ENCODE results near the gene POLR1D.
A peak's percentile ranks its signal among the peaks of the same experiment; 100 is the strongest.

The POLR1D gene

DNA sequence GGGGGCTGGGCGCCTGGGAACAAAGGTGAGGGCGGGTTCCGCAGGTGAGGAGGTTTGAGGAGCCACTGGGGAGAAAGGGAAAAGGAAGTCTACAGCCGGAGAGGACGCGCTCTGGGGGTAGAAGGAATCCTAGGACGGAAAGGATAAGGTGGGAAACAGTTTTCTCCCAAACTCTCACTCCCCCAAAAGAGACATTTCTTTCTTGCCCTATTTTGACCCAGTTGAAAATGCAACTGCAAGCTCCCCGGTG is 651 bp upstream of the POLR1D start:
- Histone ChIP-seq H3K4me2 (ENCODE audit: low read length) (peak overlapping the region; percentile 87), H3K4me3 (ENCODE audit: low read depth, low read length, poor library complexity, severe bottlenecking) (peak overlapping the region; percentile 99), H3K27me3 (ENCODE audit: insufficient read depth, low read length) (no peaks in the 10 kb centered on the region), H3K9me3 (ENCODE audit: low read length) (no peaks in the 10 kb centered on the region), H3K9ac (ENCODE audit: low read length) (peak overlapping the region; percentile 68), H3K27ac (ENCODE audit: low read depth, low read length, poor library complexity, severe bottlenecking) (peak overlapping the region; percentile 84), H3F3A (ENCODE audit: insufficient read depth, low read length) (no peaks in the 10 kb centered on the region), H3K9me2 (ENCODE audit: low read depth, low read length) (no peaks in the 10 kb centered on the region), H2AFZ (ENCODE audit: low read length) (no peak overlapping the region), H3K79me2 (ENCODE audit: insufficient read depth, low read length) (peaks cover 48% of the 10 kb centered on the region), H4K20me1 (ENCODE audit: insufficient read depth, low read length) (no peaks in the 10 kb centered on the region), H3K36me3 (ENCODE audit: insufficient read depth, low read length) (peaks cover 32% of the 10 kb centered on the region), H3K4me1 (ENCODE audit: insufficient read depth, low read length, severe bottlenecking) (peaks cover 32% of the 10 kb centered on the region)
- TF ChIP-seq, protein P1, sequence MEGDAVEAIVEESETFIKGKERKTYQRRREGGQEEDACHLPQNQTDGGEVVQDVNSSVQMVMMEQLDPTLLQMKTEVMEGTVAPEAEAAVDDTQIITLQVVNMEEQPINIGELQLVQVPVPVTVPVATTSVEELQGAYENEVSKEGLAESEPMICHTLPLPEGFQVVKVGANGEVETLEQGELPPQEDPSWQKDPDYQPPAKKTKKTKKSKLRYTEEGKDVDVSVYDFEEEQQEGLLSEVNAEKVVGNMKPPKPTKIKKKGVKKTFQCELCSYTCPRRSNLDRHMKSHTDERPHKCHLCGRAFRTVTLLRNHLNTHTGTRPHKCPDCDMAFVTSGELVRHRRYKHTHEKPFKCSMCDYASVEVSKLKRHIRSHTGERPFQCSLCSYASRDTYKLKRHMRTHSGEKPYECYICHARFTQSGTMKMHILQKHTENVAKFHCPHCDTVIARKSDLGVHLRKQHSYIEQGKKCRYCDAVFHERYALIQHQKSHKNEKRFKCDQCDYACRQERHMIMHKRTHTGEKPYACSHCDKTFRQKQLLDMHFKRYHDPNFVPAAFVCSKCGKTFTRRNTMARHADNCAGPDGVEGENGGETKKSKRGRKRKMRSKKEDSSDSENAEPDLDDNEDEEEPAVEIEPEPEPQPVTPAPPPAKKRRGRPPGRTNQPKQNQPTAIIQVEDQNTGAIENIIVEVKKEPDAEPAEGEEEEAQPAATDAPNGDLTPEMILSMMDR (IDR thresholded peaks at IDR 0.05; ENCODE audit: low read length) = no peak
- TF ChIP-seq EZH2 (IDR thresholded peaks at IDR 0.05; ENCODE audit: borderline replicate concordance, low read length) = no peak

DNA sequence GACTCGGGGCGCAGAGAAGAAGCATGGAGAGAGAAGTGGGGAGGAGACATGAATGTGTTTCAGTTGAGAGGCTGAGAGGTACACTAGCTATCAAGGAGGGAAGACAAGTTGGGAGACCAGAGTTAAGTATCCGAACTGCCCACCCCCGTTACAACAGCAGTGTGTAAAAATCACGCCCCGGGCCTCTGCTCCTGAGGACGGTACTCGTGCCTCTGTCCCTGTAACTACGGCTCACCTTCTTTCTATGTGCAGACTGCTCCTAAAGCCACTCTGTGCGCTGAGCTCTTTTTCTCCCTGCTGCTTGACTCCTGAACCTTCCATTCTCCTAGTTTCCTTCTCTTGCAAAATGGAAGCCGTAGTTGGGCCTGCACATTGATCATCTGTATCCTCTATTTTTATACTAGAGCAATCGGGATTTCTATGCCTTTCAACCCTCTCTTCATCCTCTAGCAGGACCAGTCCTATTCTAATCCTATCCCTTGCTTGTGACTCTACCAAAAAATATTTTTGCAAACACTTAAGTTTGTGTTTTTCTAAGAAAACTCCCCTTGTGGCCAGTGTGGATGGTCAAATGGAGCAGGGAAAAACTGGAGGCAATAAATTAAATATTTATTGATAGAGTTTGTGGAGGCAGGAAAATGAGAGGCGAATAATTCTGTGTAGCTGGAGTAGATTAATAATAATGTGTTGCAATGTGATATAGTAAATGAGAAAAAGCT is 569 bp downstream of the POLR1D start:
- Histone ChIP-seq H4K20me1 (ENCODE audit: insufficient read depth, low read length) (no peaks in the 10 kb centered on the region), H3K4me3 (ENCODE audit: low read depth, low read length, poor library complexity, severe bottlenecking) (peak overlapping the region; percentile 99), H3K27ac (ENCODE audit: low read depth, low read length, poor library complexity, severe bottlenecking) (peak overlapping the region; percentile 48), H3F3A (ENCODE audit: insufficient read depth, low read length) (no peaks in the 10 kb centered on the region), H3K9ac (ENCODE audit: low read length) (peak overlapping the region; percentile 98), H3K4me2 (ENCODE audit: low read length) (peak overlapping the region; percentile 98), H3K27me3 (ENCODE audit: insufficient read depth, low read length) (no peaks in the 10 kb centered on the region), H2AFZ (ENCODE audit: low read length) (no peak overlapping the region), H3K79me2 (ENCODE audit: insufficient read depth, low read length) (peaks cover 57% of the 10 kb centered on the region), H3K9me2 (ENCODE audit: low read depth, low read length) (no peaks in the 10 kb centered on the region), H3K36me3 (ENCODE audit: insufficient read depth, low read length) (peaks cover 40% of the 10 kb centered on the region), H3K9me3 (ENCODE audit: low read length) (no peaks in the 10 kb centered on the region), H3K4me1 (ENCODE audit: insufficient read depth, low read length, severe bottlenecking) (peaks cover 32% of the 10 kb centered on the region)
- TF ChIP-seq EZH2 (IDR thresholded peaks at IDR 0.05; ENCODE audit: borderline replicate concordance, low read length) = no peak
- TF ChIP-seq, protein P1 (IDR thresholded peaks at IDR 0.05; ENCODE audit: low read length) = peak; percentile 16; the same call in 1 of the 2 replicates

DNA sequence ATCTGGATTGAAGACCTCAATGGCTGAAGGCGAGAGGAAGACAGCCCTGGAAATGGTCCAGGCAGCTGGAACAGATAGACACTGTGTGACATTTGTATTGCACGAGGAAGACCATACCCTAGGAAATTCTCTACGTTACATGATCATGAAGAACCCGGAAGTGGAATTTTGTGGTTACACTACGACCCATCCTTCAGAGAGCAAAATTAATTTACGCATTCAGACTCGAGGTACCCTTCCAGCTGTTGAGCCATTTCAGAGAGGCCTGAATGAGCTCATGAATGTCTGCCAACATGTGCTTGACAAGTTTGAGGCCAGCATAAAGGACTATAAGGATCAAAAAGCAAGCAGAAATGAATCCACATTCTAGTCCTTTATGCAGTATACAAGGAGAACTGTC is 1.2 kb downstream of the POLR1D start:
- H3F3A ChIP-seq (ENCODE audit: insufficient read depth, low read length) = no peaks in the 10 kb centered on the region
- no peaks in the 10 kb centered on the region; the same call in 1 of the 2 replicates for H4K20me1 ChIP-seq (ENCODE audit: insufficient read depth, low read length)
- H3K79me2 ChIP-seq (ENCODE audit: insufficient read depth, low read length) = peaks cover 63% of the 10 kb centered on the region
- H3K4me2 ChIP-seq (ENCODE audit: low read length) = peak overlapping the region; percentile 98
- TF ChIP-seq, protein P1 (IDR thresholded peaks at IDR 0.05; ENCODE audit: low read length) = no peak
- no peak for TF ChIP-seq EZH2 (IDR thresholded peaks at IDR 0.05; ENCODE audit: borderline replicate concordance, low read length)
- no peaks in the 10 kb centered on the region for H3K9me2 ChIP-seq (ENCODE audit: low read depth, low read length)
- H3K27me3 ChIP-seq (ENCODE audit: insufficient read depth, low read length) = no peaks in the 10 kb centered on the region
- H3K4me3 ChIP-seq (ENCODE audit: low read depth, low read length, poor library complexity, severe bottlenecking) = peak overlapping the region; percentile 99
- no peaks in the 10 kb centered on the region for H3K9me3 ChIP-seq (ENCODE audit: low read length)
- H3K27ac ChIP-seq (ENCODE audit: low read depth, low read length, poor library complexity, severe bottlenecking) = peak overlapping the region; percentile 48
- peaks cover 42% of the 10 kb centered on the region for H3K36me3 ChIP-seq (ENCODE audit: insufficient read depth, low read length)
- H3K4me1 ChIP-seq (ENCODE audit: insufficient read depth, low read length, severe bottlenecking) = peaks cover 32% of the 10 kb centered on the region
- H2AFZ ChIP-seq (ENCODE audit: low read length) = no peak overlapping the region
- H3K9ac ChIP-seq (ENCODE audit: low read length) = peak overlapping the region; percentile 98
